ENCODE measurements around the gene CLEC3A. TPM values are rescaled to one million over a fixed set of nuclear protein-coding genes. Genes with fewer than 3 reads are reported as not detected.

Gene CLEC3A
- total and polyA plus RNA-seq, 4 donors: not detected

- Histone ChIP-seq H3K4me3 (ENCODE audit: low read depth in 1 of 3, low read length in 3 of 3) (no peak overlapping the region), H3K36me3 (ENCODE audit: control insufficient read depth in 4 of 4, insufficient read depth in 3 of 4, low read depth in 1 of 4, low read length in 3 of 4) (no peaks in the 10 kb centered on the region), H3K9ac (ENCODE audit: low read depth in 1 of 2, low read length in 2 of 2) (no peak overlapping the region), H3K9me3 (ENCODE audit: control insufficient read depth in 4 of 4, low read length in 3 of 4) (peaks cover 0 to 9% (median 2%) of the 10 kb centered on the region in 4 donors), H3K27me3 (ENCODE audit: control insufficient read depth in 4 of 4, insufficient read depth in 4 of 4, low read length in 3 of 4) (peaks cover 0 to 7% (median 0%) of the 10 kb centered on the region in 4 donors), H3K4me1 (ENCODE audit: control insufficient read depth in 4 of 4, insufficient read depth in 4 of 4, low read length in 3 of 4) (peaks cover 0 to 3% (median 0%) of the 10 kb centered on the region in 4 donors), H3K27ac (ENCODE audit: low read depth in 1 of 2, low read length in 2 of 2) (no peak overlapping the region)
- TF ChIP-seq FOXA1 (IDR thresholded peaks at IDR 0.05): no peak
- no peak for TF ChIP-seq HNF4A (conservative IDR thresholded peaks at IDR 0.05)
- no peak for DNase-seq (ENCODE audit: low spot score)
- WGBS: 47% methylated on average over 10 of the region's 10 CpGs
Measured at GRCh38 chr16:77998350-77999023, 23.9 kb upstream of the CLEC3A start.

GRCh38 chr16:78001451-78002025, 20.8 kb upstream of the CLEC3A start:
- no peak for TF ChIP-seq NR2F2 (IDR thresholded peaks at IDR 0.05)
- TF ChIP-seq HNF4A (conservative IDR thresholded peaks at IDR 0.05): peak in 1 of 2 donors; percentile 17
- no peaks in the 10 kb centered on the region for H3K9me3 ChIP-seq (ENCODE audit: control insufficient read depth in 4 of 4, low read length in 3 of 4)
- peaks cover 0 to 4% (median 0%) of the 10 kb centered on the region in 4 donors for H3K27me3 ChIP-seq (ENCODE audit: control insufficient read depth in 4 of 4, insufficient read depth in 4 of 4, low read length in 3 of 4)
- H3K4me3 ChIP-seq (ENCODE audit: low read depth in 1 of 3, low read length in 3 of 3): no peak overlapping the region
- DNase-seq (ENCODE audit: low spot score): no peak
- WGBS: 78% methylated on average over 4 of the region's 4 CpGs
- H3K36me3 ChIP-seq (ENCODE audit: control insufficient read depth in 4 of 4, insufficient read depth in 3 of 4, low read depth in 1 of 4, low read length in 3 of 4): no peaks in the 10 kb centered on the region
- peaks cover 0 to 3% (median 0%) of the 10 kb centered on the region in 4 donors for H3K4me1 ChIP-seq (ENCODE audit: control insufficient read depth in 4 of 4, insufficient read depth in 4 of 4, low read length in 3 of 4)
- H3K27ac ChIP-seq (ENCODE audit: low read depth in 1 of 2, low read length in 2 of 2): no peak overlapping the region
- no peak overlapping the region for H3K9ac ChIP-seq (ENCODE audit: low read depth in 1 of 2, low read length in 2 of 2)

GRCh38 chr16:78002915-78003538, 19.3 kb upstream of the CLEC3A start:
- H3K9me3 ChIP-seq (ENCODE audit: control insufficient read depth in 4 of 4, low read length in 3 of 4): no peaks in the 10 kb centered on the region
- no peak overlapping the region for H3K27ac ChIP-seq (ENCODE audit: low read depth in 1 of 2, low read length in 2 of 2)
- WGBS: 18% methylated on average over 11 of the region's 11 CpGs
- no peak overlapping the region for H3K4me3 ChIP-seq (ENCODE audit: low read depth in 1 of 3, low read length in 3 of 3)
- TF ChIP-seq YY1 (IDR thresholded peaks at IDR 0.05) (peak; percentile 28), REST (IDR thresholded peaks at IDR 0.05) (no peak), NR2F2 (IDR thresholded peaks at IDR 0.05) (no peak), SP1 (IDR thresholded peaks at IDR 0.05) (peak; percentile 25), MAX (IDR thresholded peaks at IDR 0.05) (no peak), GABPA (IDR thresholded peaks at IDR 0.05 in 1 of 2, conservative IDR thresholded peaks at IDR 0.05 in 1 of 2) (no peak), ATF3 (IDR thresholded peaks at IDR 0.05) (no peak), FOXA2 (IDR thresholded peaks at IDR 0.05) (no peak), CTCF (IDR thresholded peaks at IDR 0.05; ENCODE audit: low read depth, low read length, missing input control) (peak; percentile 87), RXRA (IDR thresholded peaks at IDR 0.05) (no peak), FOXA1 (IDR thresholded peaks at IDR 0.05) (no peak), RAD21 (IDR thresholded peaks at IDR 0.05) (peak; percentile 84 to 90), HNF4G (IDR thresholded peaks at IDR 0.05) (no peak), TAF1 (conservative IDR thresholded peaks at IDR 0.05) (no peak), ZBTB33 (IDR thresholded peaks at IDR 0.05) (no peak), HNF4A (conservative IDR thresholded peaks at IDR 0.05) (no peak), JUND (IDR thresholded peaks at IDR 0.05) (no peak), EGR1 (IDR thresholded peaks at IDR 0.05; ENCODE audit: low read depth in 2 of 2) (no peak)
- H3K4me1 ChIP-seq (ENCODE audit: control insufficient read depth in 4 of 4, insufficient read depth in 4 of 4, low read length in 3 of 4): peaks cover 0 to 3% (median 0%) of the 10 kb centered on the region in 4 donors
- no peaks in the 10 kb centered on the region for H3K36me3 ChIP-seq (ENCODE audit: control insufficient read depth in 4 of 4, insufficient read depth in 3 of 4, low read depth in 1 of 4, low read length in 3 of 4)
- peak; percentile 78 for DNase-seq (ENCODE audit: low spot score)
- H3K27me3 ChIP-seq (ENCODE audit: control insufficient read depth in 4 of 4, insufficient read depth in 4 of 4, low read length in 3 of 4): peaks cover 0 to 6% (median 0%) of the 10 kb centered on the region in 4 donors
- no peak overlapping the region for H3K9ac ChIP-seq (ENCODE audit: low read depth in 1 of 2, low read length in 2 of 2)

All from liver (tissue), 9 donors.